ENCODE results near the gene ANO1. TPM values are rescaled to one million over a fixed set of nuclear protein-coding genes. Genes with fewer than 3 reads are reported as not detected.

The ANO1 gene
- total RNA-seq, 2 experiments from 2014 or later = not detected

GRCh38 chr11:70158757-70159389 is 80.8 kb downstream of the ANO1 start:
- no peak overlapping the region for H3K4me3 ChIP-seq (ENCODE audit: low read length)
- intact Hi-C loops (cut with DNase I, micrococcal nuclease) = no loop called here
- POLR2A ChIA-PET = no interaction called here
- DNase-seq (no peak), ATAC-seq (ENCODE audit: poor library complexity) (no peak)
- H3K36me3 ChIP-seq (ENCODE audit: insufficient read depth, low read length) = no peaks in the 10 kb centered on the region
- CTCF ChIA-PET = no interaction called here
- H3K4me1 ChIP-seq (ENCODE audit: insufficient read depth, low read length) = no peaks in the 10 kb centered on the region
- TF ChIP-seq CTCF (IDR thresholded peaks at IDR 0.05) = no peak
- Mint-ChIP-seq H3K27me3 (no peaks in the 10 kb centered on the region), H3K9me3 (no peaks in the 10 kb centered on the region), H3K36me3 (ENCODE audit: low read depth) (no peaks in the 10 kb centered on the region), H3K27ac (no peak overlapping the region), H3K4me1 (ENCODE audit: low read depth) (no peaks in the 10 kb centered on the region), H3K4me3 (no peak overlapping the region)
- H3K27ac ChIP-seq (ENCODE audit: low read depth in 1 of 2, low read length in 2 of 2) = no peak overlapping the region
- H3K27me3 ChIP-seq (ENCODE audit: control insufficient read depth in 1 of 2, insufficient read depth in 2 of 2, low read length in 2 of 2) = peaks cover 0 to 2% of the 10 kb centered on the region in 2 experiments
- peaks cover 0 to 19% of the 10 kb centered on the region in 2 experiments for H3K9me3 ChIP-seq (ENCODE audit: control insufficient read depth in 1 of 2, insufficient read depth in 1 of 2, low read length in 2 of 2)

- intact Hi-C loops (cut with DNase I, micrococcal nuclease) = no loop called here
- peaks cover 0 to 2% of the 10 kb centered on the region in 2 experiments for H3K27me3 ChIP-seq (ENCODE audit: control insufficient read depth in 1 of 2, insufficient read depth in 2 of 2, low read length in 2 of 2)
- no peaks in the 10 kb centered on the region for H3K4me1 ChIP-seq (ENCODE audit: insufficient read depth, low read length)
- H3K9me3 ChIP-seq (ENCODE audit: control insufficient read depth in 1 of 2, insufficient read depth in 1 of 2, low read length in 2 of 2) = peaks cover 0 to 19% of the 10 kb centered on the region in 2 experiments
- ChIA-PET POLR2A (no interaction called here), CTCF (no interaction called here)
- no peak for DNase-seq
- H3K4me1 Mint-ChIP-seq (ENCODE audit: low read depth) = no peaks in the 10 kb centered on the region
- TF ChIP-seq CTCF (IDR thresholded peaks at IDR 0.05) = no peak
- no peaks in the 10 kb centered on the region for H3K27me3 Mint-ChIP-seq
- H3K9me3 Mint-ChIP-seq = no peaks in the 10 kb centered on the region
- no peak overlapping the region for H3K27ac Mint-ChIP-seq
- H3K4me3 Mint-ChIP-seq = no peak overlapping the region
- no peak overlapping the region for H3K27ac ChIP-seq (ENCODE audit: low read depth in 1 of 2, low read length in 2 of 2)
- H3K36me3 ChIP-seq (ENCODE audit: insufficient read depth, low read length) = no peaks in the 10 kb centered on the region
- no peaks in the 10 kb centered on the region for H3K36me3 Mint-ChIP-seq (ENCODE audit: low read depth)
- H3K4me3 ChIP-seq (ENCODE audit: low read length) = no peak overlapping the region
- no peak for ATAC-seq (ENCODE audit: poor library complexity)
These were observed 81.8 kb downstream of the ANO1 start for GRCh38 chr11:70159627-70160570.

- DNase-seq (no peak), ATAC-seq (ENCODE audit: poor library complexity) (no peak)
- no peak overlapping the region for H3K27ac ChIP-seq (ENCODE audit: low read depth in 1 of 2, low read length in 2 of 2)
- H3K27me3 ChIP-seq (ENCODE audit: control insufficient read depth in 1 of 2, insufficient read depth in 2 of 2, low read length in 2 of 2) = peaks cover 0 to 2% of the 10 kb centered on the region in 2 experiments
- Mint-ChIP-seq H3K4me1 (ENCODE audit: low read depth) (no peaks in the 10 kb centered on the region), H3K4me3 (no peak overlapping the region), H3K9me3 (no peaks in the 10 kb centered on the region), H3K27me3 (no peaks in the 10 kb centered on the region), H3K27ac (no peak overlapping the region), H3K36me3 (ENCODE audit: low read depth) (no peaks in the 10 kb centered on the region)
- intact Hi-C loops (cut with DNase I, micrococcal nuclease) = no loop called here
- POLR2A ChIA-PET = no interaction called here
- peaks cover 0 to 19% of the 10 kb centered on the region in 2 experiments for H3K9me3 ChIP-seq (ENCODE audit: control insufficient read depth in 1 of 2, insufficient read depth in 1 of 2, low read length in 2 of 2)
- no peak overlapping the region for H3K4me3 ChIP-seq (ENCODE audit: low read length)
- CTCF ChIA-PET = no interaction called here
- TF ChIP-seq CTCF (IDR thresholded peaks at IDR 0.05) = no peak
- H3K36me3 ChIP-seq (ENCODE audit: insufficient read depth, low read length) = no peaks in the 10 kb centered on the region
- H3K4me1 ChIP-seq (ENCODE audit: insufficient read depth, low read length) = no peaks in the 10 kb centered on the region
These were observed 83.0 kb downstream of the ANO1 start for GRCh38 chr11:70161043-70161625.

Data from CD4-positive, alpha-beta T cell (primary cell).